Gastroesophageal sphincter (tissue), 4 donors: ENCODE measurements around the gene HSD11B1. TPM values are rescaled to one million over a fixed set of nuclear protein-coding genes. Genes with fewer than 3 reads are reported as not detected.

Source experiments
- ATAC-seq: fragments of 150-250 bp; one replicate; pipeline ENCODE4 v1.9.1; 2016; ENCODE audit warnings: mild to moderate bottlenecking, moderate library complexity
- H3K27ac ChIP-seq, 4 donors: fragments of 200-600 bp; sonication (generic) in 3 of 4; 1 replicate in 3 of 4; 2 replicates in 1 of 4; pipeline ENCODE4 v1.5.1; 2016 to 2019
- H3K27me3 ChIP-seq: fragments of 200-600 bp; sonication (generic); one replicate; pipeline ENCODE4 v1.5.1; 2019
- H3K36me3 ChIP-seq, 2 donors: fragments of 200-600 bp; sonication (generic); one replicate each; pipeline ENCODE4 v1.5.1; 2019; ENCODE audit warnings: control low read depth in 1 of 2
- H3K4me1 ChIP-seq, 3 donors: fragments of 200-600 bp; sonication (generic); 1 replicate in 2 of 3; 2 replicates in 1 of 3; pipeline ENCODE4 v1.5.1; 2016 to 2019; ENCODE audit warnings: control low read depth in 2 of 3
- H3K4me3 ChIP-seq, 2 donors: fragments of 200-600 bp; sonication (generic); one replicate each; pipeline ENCODE4 v1.5.1; 2019; ENCODE audit warnings: mild to moderate bottlenecking in 1 of 2, moderate library complexity in 1 of 2
- H3K9me3 ChIP-seq, 3 donors: fragments of 200-600 bp; sonication (generic); one replicate each; pipeline ENCODE4 v1.5.1; 2017 to 2019; ENCODE audit warnings: control low read depth in 2 of 3
- EP300 ChIP-seq: sonication (generic); formaldehyde crosslinking; IDR thresholded peaks from one replicate; pipeline ENCODE4 v1.6.1; 2017; ENCODE audit warnings: antibody characterized with exemption, mild to moderate bottlenecking
- POLR2A ChIP-seq, 2 donors: fragments of 450-650 bp; IDR thresholded peaks; one replicate each; pipeline ENCODE4 v1.6.1; 2017; ENCODE audit warnings: antibody characterized with exemption in 2 of 2, mild to moderate bottlenecking in 2 of 2, moderate library complexity in 1 of 2
- POLR2AphosphoS5 ChIP-seq: sonication (generic); formaldehyde crosslinking; IDR thresholded peaks from one replicate; pipeline ENCODE4 v1.6.1; 2017; ENCODE audit warnings: antibody characterized with exemption
- WGBS, 2 donors: methylation state at CpG; one replicate each; pipeline ENCODE4 v1.1.5; 2018; ENCODE audit warnings: low coverage in 1 of 2; 5-methylcytosine and 5-hydroxymethylcytosine counted together
- total RNA-seq, 4 donors: library from RNA; depleted of rRNA; stranded (reverse); fragments of >200 nt; gene quantifications; one replicate each; pipeline ENCODE4 v1.1.0, GENCODE V29; 2016
- TF ChIP-seq, protein P1 (sequence below), 4 experiments: fragments of 200-600 bp in 2 of 4; fragments of 450-650 bp in 2 of 4; sonication (generic) in 1 of 4; IDR thresholded peaks; one replicate each; pipeline ENCODE4 v1.5.1; 2017 to 2019; ENCODE audit warnings: antibody characterized with exemption in 4 of 4, mild to moderate bottlenecking in 2 of 4, moderate library complexity in 2 of 4

HSD11B1 gene
- total RNA-seq, 4 donors from 2014 or later: 5.0 to 17.8 (median 8.9) TPM

DNA sequence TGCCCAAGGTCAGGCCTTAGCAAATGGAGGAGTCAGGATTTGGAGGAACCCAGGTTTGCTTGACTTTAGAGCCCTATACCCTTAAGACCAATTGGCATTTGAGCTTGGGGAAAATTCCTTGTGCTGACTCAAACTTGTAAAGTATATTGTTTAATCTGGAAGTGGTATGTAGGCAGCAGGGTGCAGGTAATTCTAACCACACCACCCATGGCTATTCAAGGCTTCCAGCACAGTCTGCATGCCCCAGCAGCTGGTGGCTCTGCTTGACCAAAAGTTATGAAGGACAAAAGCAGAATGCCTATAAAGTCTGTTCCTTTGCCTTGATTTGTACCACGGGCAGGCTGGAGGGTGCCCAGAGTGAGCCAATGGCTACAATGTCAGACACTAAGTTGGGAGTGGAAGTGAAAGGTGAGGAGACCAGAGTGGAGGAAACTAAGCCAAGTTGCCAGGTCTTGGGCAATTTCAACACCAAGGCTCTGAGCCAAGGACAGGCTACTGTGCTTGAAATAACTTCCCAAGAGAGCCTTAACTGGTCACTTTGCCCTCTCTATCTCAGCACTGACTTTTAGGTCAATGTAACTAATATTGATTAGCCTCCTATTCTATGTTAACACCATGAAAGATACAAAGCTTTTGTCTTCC is 34.1 kb upstream of the HSD11B1 start:
- no peaks in the 10 kb centered on the region for H3K36me3 ChIP-seq
- H3K27me3 ChIP-seq: no peaks in the 10 kb centered on the region
- no peaks in the 10 kb centered on the region for H3K9me3 ChIP-seq
- H3K4me3 ChIP-seq: no peak overlapping the region
- no peak overlapping the region for H3K27ac ChIP-seq
- H3K4me1 ChIP-seq: peaks cover 0 to 25% (median 6%) of the 10 kb centered on the region in 3 donors
- WGBS, 2 donors: 90% methylated on average over 1 of the region's 1 CpG; no CpG with 5 or more reads in 1 of the 2 donors
- TF ChIP-seq POLR2AphosphoS5 (no peak), POLR2A (IDR thresholded peaks at IDR 0.05) (no peak), EP300 (no peak)
- TF ChIP-seq, protein P1, sequence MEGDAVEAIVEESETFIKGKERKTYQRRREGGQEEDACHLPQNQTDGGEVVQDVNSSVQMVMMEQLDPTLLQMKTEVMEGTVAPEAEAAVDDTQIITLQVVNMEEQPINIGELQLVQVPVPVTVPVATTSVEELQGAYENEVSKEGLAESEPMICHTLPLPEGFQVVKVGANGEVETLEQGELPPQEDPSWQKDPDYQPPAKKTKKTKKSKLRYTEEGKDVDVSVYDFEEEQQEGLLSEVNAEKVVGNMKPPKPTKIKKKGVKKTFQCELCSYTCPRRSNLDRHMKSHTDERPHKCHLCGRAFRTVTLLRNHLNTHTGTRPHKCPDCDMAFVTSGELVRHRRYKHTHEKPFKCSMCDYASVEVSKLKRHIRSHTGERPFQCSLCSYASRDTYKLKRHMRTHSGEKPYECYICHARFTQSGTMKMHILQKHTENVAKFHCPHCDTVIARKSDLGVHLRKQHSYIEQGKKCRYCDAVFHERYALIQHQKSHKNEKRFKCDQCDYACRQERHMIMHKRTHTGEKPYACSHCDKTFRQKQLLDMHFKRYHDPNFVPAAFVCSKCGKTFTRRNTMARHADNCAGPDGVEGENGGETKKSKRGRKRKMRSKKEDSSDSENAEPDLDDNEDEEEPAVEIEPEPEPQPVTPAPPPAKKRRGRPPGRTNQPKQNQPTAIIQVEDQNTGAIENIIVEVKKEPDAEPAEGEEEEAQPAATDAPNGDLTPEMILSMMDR (IDR thresholded peaks at IDR 0.05): no peak
- ATAC-seq: no peak

DNA sequence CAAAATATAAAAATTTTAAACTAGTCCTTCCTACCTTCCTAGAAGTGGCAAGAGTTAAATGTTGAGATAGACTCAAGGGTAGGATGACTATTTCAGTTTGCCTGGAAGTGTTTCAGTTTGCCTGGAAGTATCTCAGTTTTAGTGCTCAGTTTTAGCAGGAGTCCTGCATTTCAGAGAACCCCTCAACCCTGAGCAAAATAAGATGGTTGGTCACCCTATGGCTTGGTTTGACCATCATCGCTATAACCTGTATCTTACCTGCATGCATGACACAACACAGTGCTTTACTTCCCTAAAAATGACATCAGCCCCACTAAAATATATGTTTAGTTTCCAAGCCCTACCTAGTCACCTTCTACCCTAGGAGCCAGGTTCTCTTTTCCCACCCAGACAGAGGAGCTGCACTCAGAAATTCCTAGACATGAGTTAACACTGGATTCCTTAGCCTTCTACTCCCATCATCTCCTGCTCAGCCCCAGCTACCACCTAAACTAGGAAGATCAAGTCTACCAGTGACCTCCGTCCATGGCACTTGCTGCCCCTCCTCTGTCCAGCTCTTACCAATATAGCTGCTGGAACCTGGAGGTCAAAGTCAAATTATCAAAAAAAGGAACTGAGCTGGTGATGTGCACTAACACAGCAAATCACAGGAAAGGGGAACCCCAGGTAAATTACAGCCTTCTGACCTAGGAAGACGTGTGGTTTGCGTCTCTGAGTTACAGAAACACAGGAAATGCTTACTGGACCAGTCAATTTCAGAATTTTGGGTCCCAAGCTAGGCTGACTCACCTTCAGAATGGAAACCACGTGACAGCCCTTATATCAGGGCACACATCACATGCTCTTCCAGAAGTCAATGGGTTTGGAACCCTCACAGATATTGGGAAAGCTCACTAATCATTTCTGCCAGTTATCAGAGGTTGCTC is 31.7 kb upstream of the HSD11B1 start:
- no peaks in the 10 kb centered on the region for H3K36me3 ChIP-seq
- H3K9me3 ChIP-seq: no peaks in the 10 kb centered on the region
- 60 to 65% methylated on average over 4 to 5 of the region's 5 CpGs for WGBS, 2 donors
- ATAC-seq: no peak
- no peaks in the 10 kb centered on the region for H3K27me3 ChIP-seq
- peaks cover 0 to 36% (median 11%) of the 10 kb centered on the region in 3 donors for H3K4me1 ChIP-seq
- peak overlapping the region in 3 of 4 donors; percentile 0 to 48 (median 35) for H3K27ac ChIP-seq
- TF ChIP-seq POLR2A (IDR thresholded peaks at IDR 0.05) (no peak), EP300 (no peak), POLR2AphosphoS5 (peak; percentile 22)
- TF ChIP-seq, protein P1 (IDR thresholded peaks at IDR 0.05): no peak
- H3K4me3 ChIP-seq: no peak overlapping the region

DNA sequence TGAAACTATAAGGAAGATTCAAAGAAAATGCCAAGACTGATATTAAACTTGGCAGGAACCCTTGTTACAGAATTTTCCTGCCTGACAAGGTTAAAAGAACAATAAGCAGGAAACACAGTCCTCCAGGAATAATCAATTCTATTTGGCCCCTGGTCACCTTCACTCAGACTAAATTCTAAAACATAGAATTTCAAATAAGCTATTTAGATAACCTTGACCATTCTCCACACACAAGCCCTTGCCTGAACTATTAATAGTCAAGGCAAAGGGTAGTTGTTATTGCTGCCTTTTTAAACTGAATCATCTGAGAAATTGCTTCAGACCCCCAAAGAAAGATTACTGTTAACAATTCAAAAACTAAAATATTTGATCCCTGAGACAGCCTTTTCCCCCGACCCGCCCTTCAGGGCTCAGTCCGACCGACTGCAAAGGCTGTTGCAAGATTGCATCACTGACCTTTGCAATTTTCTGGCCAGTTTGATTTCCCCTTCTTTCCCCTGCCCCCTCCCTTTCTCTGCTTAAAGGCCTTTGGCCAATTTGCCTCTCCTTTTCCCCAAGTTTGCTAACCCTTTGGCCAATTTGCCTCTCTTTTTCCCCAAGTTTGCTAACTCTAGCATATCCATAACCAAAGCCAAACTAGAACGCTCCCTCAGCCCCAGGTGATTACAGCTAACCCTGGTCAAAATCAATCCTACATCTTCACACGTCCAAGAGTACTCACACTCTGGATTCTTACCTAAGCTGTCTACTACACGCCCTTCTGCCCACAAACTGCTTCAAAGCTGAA is 30.8 kb upstream of the HSD11B1 start:
- Histone ChIP-seq H3K27ac (peak overlapping the region in 3 of 4 donors; percentile 35 to 48 (median 42)), H3K9me3 (no peaks in the 10 kb centered on the region), H3K36me3 (no peaks in the 10 kb centered on the region), H3K27me3 (no peaks in the 10 kb centered on the region), H3K4me3 (no peak overlapping the region), H3K4me1 (peaks cover 0 to 36% (median 11%) of the 10 kb centered on the region in 3 donors)
- TF ChIP-seq EP300: no peak
- TF ChIP-seq POLR2AphosphoS5: peak; percentile 49
- no peak for TF ChIP-seq POLR2A (IDR thresholded peaks at IDR 0.05)
- TF ChIP-seq, protein P1 (IDR thresholded peaks at IDR 0.05): no peak
- 43 to 50% methylated on average over 4 to 6 of the region's 7 CpGs for WGBS, 2 donors
- peak; percentile 70 for ATAC-seq

DNA sequence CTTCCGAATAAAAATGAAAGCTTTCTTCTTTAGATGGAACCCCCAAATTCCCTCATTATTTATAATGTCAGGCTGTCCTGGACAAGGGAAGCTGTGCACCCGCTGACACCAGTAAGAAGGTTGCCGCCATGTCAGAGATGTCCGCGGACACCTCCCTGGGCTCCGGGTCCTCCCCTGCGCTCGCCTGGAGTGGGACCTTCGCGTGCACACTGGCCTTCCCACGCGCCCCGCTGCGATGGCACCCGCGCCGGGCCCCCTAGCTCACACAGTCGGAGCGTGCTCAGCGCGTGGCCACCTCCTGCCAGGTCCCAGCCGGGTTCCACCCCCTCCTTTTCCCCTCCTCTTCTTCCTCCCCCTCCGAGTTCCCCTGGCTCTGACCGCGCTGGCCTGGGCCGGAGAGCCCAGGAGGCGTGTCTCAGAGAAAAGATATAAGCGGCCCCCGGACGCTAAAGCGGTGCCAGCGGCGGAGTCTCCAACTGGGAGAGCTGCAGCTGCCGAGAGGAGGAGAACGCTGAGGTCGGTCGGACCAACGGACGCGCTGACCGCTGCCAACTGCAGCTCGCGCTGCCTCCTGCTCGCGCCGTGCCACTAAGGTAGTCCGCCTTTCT is 29.6 kb upstream of the HSD11B1 start, which contains the start of gene G0S2:
Gene G0S2, plus strand, starts transcription at position 456 of the 608 bp plus-strand sequence. CDS start 273 bp downstream, outside the sequence.
- peak within 1 kb of the TSS in 3 of 4 donors; percentile 48 to 75 (median 59) for H3K27ac ChIP-seq
- WGBS, 2 donors: 7% methylated on average over 2 to 25 of the region's 47 CpGs

More for the DNA sequence above, 29.6 kb upstream of the HSD11B1 start, which contains the start of gene G0S2:
- TF ChIP-seq POLR2AphosphoS5 (peak; percentile 63), EP300 (no peak), POLR2A (IDR thresholded peaks at IDR 0.05) (peak in 1 of 2 donors; percentile 9)
- TF ChIP-seq, protein P1 (IDR thresholded peaks at IDR 0.05): no peak
- H3K4me3 ChIP-seq: peak within 1 kb of the TSS; percentile 35 to 56
- no peaks in the 10 kb centered on the region for H3K27me3 ChIP-seq
- no peaks in the 10 kb centered on the region for H3K9me3 ChIP-seq
- peak; percentile 69 for ATAC-seq
- peaks cover 0 to 36% (median 11%) of the 10 kb centered on the region in 3 donors for H3K4me1 ChIP-seq
- no peaks in the 10 kb centered on the region for H3K36me3 ChIP-seq
